IPS DF 6.9 (cell line): ENCODE measurements around the gene STX8.

Source experiments
- DNase-seq: peaks from one replicate; pipeline ENCODE4 v3.0.0-alpha.2; 2013; ENCODE audit warnings: low read depth, low spot score
- H3K27ac ChIP-seq: one replicate; pipeline ENCODE4 v1.5.1; 2013; ENCODE audit warnings: low read length, control low read depth
- H3K27me3 ChIP-seq: 2 replicates; pipeline ENCODE4 v1.6.1; 2013; ENCODE audit warnings: mild to moderate bottlenecking, low read length; ENCODE audit not compliant: control insufficient read depth, insufficient read depth
- H3K36me3 ChIP-seq: 2 replicates; pipeline ENCODE4 v1.6.1; 2013; ENCODE audit warnings: low read length; ENCODE audit not compliant: control insufficient read depth, insufficient read depth
- H3K4me1 ChIP-seq: 2 replicates; pipeline ENCODE4 v1.6.1; 2013; ENCODE audit warnings: low read length; ENCODE audit not compliant: control insufficient read depth, insufficient read depth
- H3K4me3 ChIP-seq: 2 replicates; pipeline ENCODE4 v1.5.1; 2013; ENCODE audit warnings: mild to moderate bottlenecking, low read length
- H3K9me3 ChIP-seq: 2 replicates; pipeline ENCODE4 v1.6.1; 2013; ENCODE audit warnings: low read length, inconsistent platforms; ENCODE audit not compliant: control insufficient read depth, insufficient read depth
- WGBS: extraction: QIAGEN DNeasy Blood & Tissue Kit; methylation state at CpG from one replicate; pipeline ENCODE4 v1.1.7; 2013; ENCODE audit warnings: mixed read lengths, missing lambda C conversion rate; ENCODE audit not compliant: insufficient read length, insufficient coverage; 5-methylcytosine and 5-hydroxymethylcytosine counted together

Gene STX8

DNA sequence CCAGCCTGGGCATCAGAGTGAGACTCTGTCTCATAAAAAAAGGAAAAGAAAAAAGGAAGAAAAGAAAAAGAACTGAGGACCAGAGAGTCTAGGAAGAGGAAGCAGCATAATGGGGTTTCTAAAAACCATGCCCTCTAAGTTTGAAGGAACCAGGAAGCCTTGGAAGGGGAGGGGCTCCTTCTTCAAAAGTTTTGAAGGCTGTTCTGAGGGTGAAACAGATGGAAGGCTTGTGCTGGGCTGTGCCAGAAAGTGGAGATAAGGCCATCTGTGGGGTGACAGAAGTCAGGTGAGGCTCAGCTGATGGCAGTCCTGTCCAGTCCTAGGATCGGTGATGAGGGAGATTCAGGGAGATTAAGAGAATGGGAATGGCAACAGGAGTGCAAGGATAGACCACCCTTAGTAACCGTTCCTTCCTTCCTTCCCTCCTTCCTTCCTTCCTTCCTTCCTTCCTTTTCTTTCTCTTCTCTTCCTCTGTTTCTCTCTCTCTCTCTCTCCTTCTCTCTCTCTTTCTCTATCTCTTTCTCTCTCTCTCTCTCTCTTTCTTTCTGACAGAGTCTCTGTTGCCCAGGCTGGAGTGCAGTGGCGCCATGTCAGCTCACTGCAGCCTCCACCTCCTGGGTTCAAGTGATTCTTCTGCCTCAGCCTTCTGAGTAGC lies 371.7 kb downstream of the STX8 start:
- Histone ChIP-seq H3K27ac (no peak overlapping the region), H3K9me3 (no peaks in the 10 kb centered on the region), H3K4me3 (no peak overlapping the region), H3K36me3 (no peaks in the 10 kb centered on the region), H3K4me1 (peaks cover 2% of the 10 kb centered on the region; the same call in 1 of the 2 replicates), H3K27me3 (no peaks in the 10 kb centered on the region)
- no peak for DNase-seq
- no CpG with 5 or more reads among the region's 3 CpGs for WGBS

DNA sequence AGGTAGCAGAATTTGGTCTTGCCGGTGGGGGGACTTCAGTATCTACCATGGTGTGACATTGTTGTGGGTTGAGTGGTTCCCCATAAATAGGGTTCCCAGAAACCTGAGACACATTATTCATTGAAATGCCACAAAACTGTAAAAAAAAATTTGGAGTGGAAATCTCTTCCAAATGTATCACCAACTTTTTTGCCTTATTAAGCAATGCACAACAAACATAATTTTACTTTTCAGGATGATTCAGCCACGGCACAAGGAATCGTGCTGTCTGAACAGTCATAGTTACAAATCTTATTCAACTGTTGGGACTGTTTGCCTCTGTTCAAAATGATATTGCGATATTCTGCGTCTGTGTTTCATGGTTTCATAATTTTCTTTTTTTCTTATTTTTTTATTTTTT lies 373.1 kb downstream of the STX8 start:
- Histone ChIP-seq H3K4me3 (no peak overlapping the region), H3K36me3 (no peaks in the 10 kb centered on the region), H3K27me3 (no peaks in the 10 kb centered on the region), H3K27ac (no peak overlapping the region), H3K4me1 (peaks cover 2% of the 10 kb centered on the region; the same call in 1 of the 2 replicates), H3K9me3 (no peaks in the 10 kb centered on the region)
- WGBS, result no CpG with 5 or more reads among the region's 5 CpGs
- no peak for DNase-seq

GRCh38 chr17:9200699-9201359 lies 374.8 kb downstream of the STX8 start:
- no peak overlapping the region for H3K27ac ChIP-seq
- no CpG with 5 or more reads among the region's 5 CpGs for WGBS
- peaks cover 7% of the 10 kb centered on the region for H3K4me1 ChIP-seq
- no peak overlapping the region for H3K4me3 ChIP-seq
- no peaks in the 10 kb centered on the region for H3K27me3 ChIP-seq
- H3K9me3 ChIP-seq, result no peaks in the 10 kb centered on the region
- H3K36me3 ChIP-seq, result no peaks in the 10 kb centered on the region
- no peak for DNase-seq
